GM12878 (cell line): ENCODE data around the gene ARSJ.
"Not testable (repeated sequence)": the region's sequence is repeated elsewhere in the genome, so short reads cannot be mapped to it uniquely, and the experiment has no call there.

Experiments used
- GABPA ChIP-seq: IDR thresholded peaks from 2 replicates; pipeline ENCODE4 v1.6.1; 2014; ENCODE audit warnings: antibody characterized with exemption, low read depth, mild to moderate bottlenecking, inconsistent platforms
- TF ChIP-seq, protein P1 (sequence below), 3 experiments: IDR thresholded peaks in 2 of 3; conservative IDR thresholded peaks in 1 of 3; 2 replicates each; pipeline ENCODE4 v1.5.1; 2011; ENCODE audit warnings: low read depth in 3 of 3, low read length in 3 of 3, mild to moderate bottlenecking in 3 of 3, control low read depth in 2 of 3, moderate library complexity in 2 of 3, inconsistent platforms in 1 of 3, mixed read lengths in 1 of 3; ENCODE audit not compliant: control insufficient read depth in 2 of 3, insufficient read depth in 1 of 3; ENCODE audit errors: extremely low read depth in 1 of 3

DNA sequence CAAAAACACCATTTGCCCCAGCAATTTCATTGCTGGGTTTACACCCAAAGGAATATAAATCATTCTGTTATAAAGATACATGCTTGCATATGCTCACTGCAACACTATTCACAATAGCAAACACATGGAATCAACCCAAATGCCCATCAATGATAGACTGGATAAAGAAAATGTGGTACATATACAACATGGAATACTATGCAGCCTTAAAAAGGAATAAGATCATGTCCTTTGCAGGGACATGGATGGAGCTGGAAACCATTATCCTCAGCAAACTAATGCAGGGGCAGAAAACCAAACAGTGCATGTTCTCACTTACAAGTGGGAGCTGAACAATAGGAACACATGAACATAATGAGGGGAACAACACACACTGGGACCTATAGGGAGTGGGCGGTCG lies 39.3 kb downstream of the ARSJ start:
- TF ChIP-seq GABPA: not testable (repeated sequence)
- TF ChIP-seq, protein P1, sequence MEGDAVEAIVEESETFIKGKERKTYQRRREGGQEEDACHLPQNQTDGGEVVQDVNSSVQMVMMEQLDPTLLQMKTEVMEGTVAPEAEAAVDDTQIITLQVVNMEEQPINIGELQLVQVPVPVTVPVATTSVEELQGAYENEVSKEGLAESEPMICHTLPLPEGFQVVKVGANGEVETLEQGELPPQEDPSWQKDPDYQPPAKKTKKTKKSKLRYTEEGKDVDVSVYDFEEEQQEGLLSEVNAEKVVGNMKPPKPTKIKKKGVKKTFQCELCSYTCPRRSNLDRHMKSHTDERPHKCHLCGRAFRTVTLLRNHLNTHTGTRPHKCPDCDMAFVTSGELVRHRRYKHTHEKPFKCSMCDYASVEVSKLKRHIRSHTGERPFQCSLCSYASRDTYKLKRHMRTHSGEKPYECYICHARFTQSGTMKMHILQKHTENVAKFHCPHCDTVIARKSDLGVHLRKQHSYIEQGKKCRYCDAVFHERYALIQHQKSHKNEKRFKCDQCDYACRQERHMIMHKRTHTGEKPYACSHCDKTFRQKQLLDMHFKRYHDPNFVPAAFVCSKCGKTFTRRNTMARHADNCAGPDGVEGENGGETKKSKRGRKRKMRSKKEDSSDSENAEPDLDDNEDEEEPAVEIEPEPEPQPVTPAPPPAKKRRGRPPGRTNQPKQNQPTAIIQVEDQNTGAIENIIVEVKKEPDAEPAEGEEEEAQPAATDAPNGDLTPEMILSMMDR (IDR thresholded peaks at IDR 0.05 in 2 of 3, conservative IDR thresholded peaks at IDR 0.05 in 1 of 3; ENCODE audit: control insufficient read depth in 2 of 3, extremely low read depth in 1 of 3, insufficient read depth in 1 of 3, low read depth in 3 of 3, low read length in 3 of 3): not testable (repeated sequence)
